ENCODE data around the gene TEKT4.
"Not testable (repeated sequence)": the region's sequence is repeated elsewhere in the genome, so short reads cannot be mapped to it uniquely, and the experiment has no call there.

Gene TEKT4

DNA sequence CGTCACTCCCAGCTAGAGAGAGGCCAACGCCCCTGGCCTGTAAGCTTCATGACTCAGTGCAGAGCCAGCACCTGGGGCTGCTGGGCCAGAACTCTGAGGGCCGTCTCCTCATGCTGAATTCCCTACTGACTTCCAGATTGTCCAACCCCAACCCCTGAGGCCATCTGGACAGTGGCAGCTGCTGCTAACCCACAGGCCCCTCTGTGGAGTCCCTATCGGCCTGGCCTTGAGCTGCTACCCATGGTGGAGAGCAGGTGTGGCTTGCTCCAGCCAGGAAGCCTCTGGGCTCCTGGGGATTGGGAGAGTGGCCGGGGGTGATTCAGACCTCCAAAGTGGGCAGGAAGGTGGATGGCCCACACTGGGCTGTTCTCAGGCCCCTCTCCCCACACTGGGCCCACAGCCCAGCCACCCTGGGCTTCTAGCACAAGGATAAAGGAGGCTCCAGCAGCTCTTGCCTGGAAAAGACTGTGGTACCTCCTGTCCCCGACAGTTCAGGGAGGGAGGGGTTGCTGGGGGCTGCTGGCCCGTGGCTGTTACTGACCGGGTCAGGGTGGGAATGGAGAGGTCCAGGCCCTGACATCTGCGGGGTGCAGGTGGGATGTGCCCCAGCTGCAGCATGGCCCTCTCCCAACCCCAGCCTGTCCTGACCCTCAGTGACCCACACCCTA lies 8.2 kb downstream of the TEKT4 start:
- in situ Hi-C loops (cut with HindIII; ENCODE audit: low sequenced_read_pairs), result no loop called here
- no peak overlapping the region for H3K4me3 ChIP-seq (ENCODE audit: low read depth, low read length)
- DNase-seq (ENCODE audit: low read depth), result no peak
- TF ChIP-seq CTCF (IDR thresholded peaks at IDR 0.05; ENCODE audit: low read depth, low read length, missing control alignments), result no peak

DNA sequence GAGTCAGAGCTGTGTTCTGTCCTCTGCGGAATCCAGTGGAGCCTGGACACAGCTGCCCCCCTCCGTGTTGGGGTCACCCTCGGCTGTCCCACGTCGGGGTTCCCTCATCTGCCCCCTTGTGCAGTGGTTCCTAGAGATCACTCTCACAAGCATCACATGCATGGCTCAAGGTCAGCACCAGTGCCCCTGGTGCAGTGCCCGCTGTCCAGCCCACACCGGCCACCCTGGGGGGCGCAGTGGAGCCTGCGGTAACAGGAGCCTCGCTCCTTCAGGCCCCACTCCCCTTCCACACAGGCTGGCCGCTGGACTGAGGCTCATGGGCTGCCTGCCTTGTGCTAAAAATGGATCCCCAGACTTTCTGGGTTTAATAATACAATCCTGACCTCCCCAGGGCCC lies 8.8 kb downstream of the TEKT4 start:
- H3K4me3 ChIP-seq (ENCODE audit: low read depth, low read length), result no peak overlapping the region
- DNase-seq (ENCODE audit: low read depth), result no peak
- no peak for TF ChIP-seq CTCF (IDR thresholded peaks at IDR 0.05; ENCODE audit: low read depth, low read length, missing control alignments)
- in situ Hi-C loops (cut with HindIII; ENCODE audit: low sequenced_read_pairs), result no loop called here

DNA sequence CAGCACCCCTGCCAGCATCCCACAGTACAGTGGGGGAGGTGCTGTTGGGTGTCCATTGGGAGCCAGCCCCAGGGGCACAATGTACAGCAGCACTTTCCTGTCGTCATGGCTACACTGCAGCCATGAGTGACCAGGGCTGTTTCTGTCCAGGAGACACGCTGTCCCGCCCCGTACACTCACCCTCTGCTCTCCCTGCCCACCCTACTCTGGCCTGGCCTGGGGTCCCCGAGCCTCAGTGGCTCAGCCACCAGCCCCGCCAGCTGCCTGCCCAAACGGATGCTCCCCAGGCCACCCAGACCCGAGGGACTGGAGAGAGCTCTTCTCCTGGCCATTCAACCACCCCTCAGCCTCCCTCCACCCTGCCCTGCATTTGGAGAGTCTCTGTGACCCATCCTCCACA lies 9.3 kb downstream of the TEKT4 start:
- TF ChIP-seq CTCF (IDR thresholded peaks at IDR 0.05; ENCODE audit: low read depth, low read length, missing control alignments), result no peak
- no peak overlapping the region for H3K4me3 ChIP-seq (ENCODE audit: low read depth, low read length)
- in situ Hi-C loops (cut with HindIII; ENCODE audit: low sequenced_read_pairs), result no loop called here
- DNase-seq (ENCODE audit: low read depth), result no peak

- no peak for DNase-seq (ENCODE audit: low read depth)
- no peak for TF ChIP-seq CTCF (IDR thresholded peaks at IDR 0.05; ENCODE audit: low read depth, low read length, missing control alignments)
- in situ Hi-C loops (cut with HindIII; ENCODE audit: low sequenced_read_pairs), result no loop called here
- H3K4me3 ChIP-seq (ENCODE audit: low read depth, low read length), result no peak overlapping the region
These were observed 9.8 kb downstream of the TEKT4 start for GRCh38 chr2:94881070-94881469.

- no peak overlapping the region for H3K4me3 ChIP-seq (ENCODE audit: low read depth, low read length)
- in situ Hi-C loops (cut with HindIII; ENCODE audit: low sequenced_read_pairs), result no loop called here
- TF ChIP-seq CTCF (IDR thresholded peaks at IDR 0.05; ENCODE audit: low read depth, low read length, missing control alignments), result no peak
- DNase-seq (ENCODE audit: low read depth), result no peak
These were observed 19.0 kb downstream of the TEKT4 start for GRCh38 chr2:94890234-94890633.

DNA sequence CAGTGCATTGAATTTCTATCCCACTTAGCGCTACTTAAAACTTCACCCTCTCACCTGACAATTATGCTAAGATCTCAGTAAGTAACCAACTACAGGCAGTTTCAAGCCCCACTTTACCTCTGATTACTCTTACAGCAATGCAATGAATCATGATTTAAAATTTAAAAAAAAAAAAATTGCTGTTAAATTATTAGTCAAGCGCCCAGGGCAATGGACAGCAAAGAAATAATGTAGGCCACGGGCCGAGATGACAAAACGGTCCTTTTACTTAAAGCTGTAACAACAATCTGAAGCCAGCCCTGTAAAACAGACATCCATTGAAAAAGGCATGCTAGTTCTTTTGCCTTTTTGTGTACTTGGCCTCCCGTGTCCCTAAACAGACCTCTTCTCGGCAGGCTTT lies 24.0 kb downstream of the TEKT4 start:
- in situ Hi-C loops (cut with HindIII; ENCODE audit: low sequenced_read_pairs); DNase-seq (ENCODE audit: low read depth); H3K4me3 ChIP-seq (ENCODE audit: low read depth, low read length): not testable (repeated sequence)

DNA sequence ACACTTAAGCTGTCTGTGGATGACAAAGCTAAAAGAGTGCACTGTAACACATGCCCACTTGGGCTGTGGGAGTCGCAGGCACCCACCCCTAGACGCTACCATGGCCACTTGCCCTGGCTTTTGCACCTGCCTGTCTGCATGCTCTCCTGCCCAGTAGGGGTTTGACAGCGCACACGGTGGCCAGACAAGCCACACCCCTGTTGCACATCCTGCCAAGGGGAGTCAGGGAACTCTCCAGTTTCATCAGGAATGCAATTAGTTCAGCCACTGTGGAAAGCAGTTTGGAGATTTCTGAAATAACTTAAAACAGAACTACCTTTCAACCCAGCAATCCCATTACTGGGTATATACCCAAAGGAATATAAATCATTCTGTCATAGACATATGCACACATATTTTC lies 35.7 kb downstream of the TEKT4 start:
- H3K4me3 ChIP-seq (ENCODE audit: low read depth, low read length); DNase-seq (ENCODE audit: low read depth); in situ Hi-C loops (cut with HindIII; ENCODE audit: low sequenced_read_pairs): not testable (repeated sequence)

- H3K4me3 ChIP-seq (ENCODE audit: low read depth, low read length), result no peak overlapping the region
- no peak for TF ChIP-seq CTCF (IDR thresholded peaks at IDR 0.05; ENCODE audit: low read depth, low read length, missing control alignments)
- in situ Hi-C loops (cut with HindIII; ENCODE audit: low sequenced_read_pairs), result no loop called here
- no peak for DNase-seq (ENCODE audit: low read depth)
These were observed 52.0 kb downstream of the TEKT4 start for GRCh38 chr2:94923196-94923595.

DNA sequence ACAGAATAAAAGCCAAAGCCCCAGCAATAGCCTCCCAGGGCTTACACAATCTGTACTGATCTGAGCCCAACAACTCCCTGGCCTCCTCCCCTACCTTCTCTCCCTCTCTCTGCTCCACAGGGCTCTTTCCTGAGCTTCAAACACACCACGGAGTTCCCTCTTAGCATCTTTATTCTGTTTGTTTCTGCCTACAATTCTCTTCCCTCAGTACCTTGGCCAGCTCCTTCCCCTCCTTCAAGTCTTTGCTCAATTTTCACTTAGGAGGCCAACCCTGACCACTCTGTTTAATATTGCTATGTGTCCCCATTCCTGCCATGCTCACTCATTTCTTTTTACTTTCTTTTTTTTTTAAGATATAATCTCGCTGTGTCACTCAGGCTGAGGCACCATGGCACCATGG lies 53.8 kb downstream of the TEKT4 start:
- H3K4me3 ChIP-seq (ENCODE audit: low read depth, low read length); DNase-seq (ENCODE audit: low read depth); in situ Hi-C loops (cut with HindIII; ENCODE audit: low sequenced_read_pairs): not testable (repeated sequence)
